ENCODE data around the gene RXRA. TPM values are rescaled to one million over a fixed set of nuclear protein-coding genes. Genes with fewer than 3 reads are reported as not detected.

The RXRA gene
- total and polyA plus RNA-seq, 2 of the 4 experiments (the other 2 are of a cell fraction) = 7.5 to 17.9 TPM

GRCh38 chr9:134329576-134329855 lies 3.3 kb downstream of the RXRA start:
- no peak overlapping the region for H3K23ac ChIP-seq (ENCODE audit: low read depth, low read length)
- 0 out of 2 replicates have a peak overlapping the region, but pooled peaks have one; percentile 28 for H3K14ac ChIP-seq (replicated peaks; ENCODE audit: low read depth, low read length)
- DNase-seq = no peak
- no peak overlapping the region for H3K56ac ChIP-seq (ENCODE audit: extremely low read depth, insufficient read depth, low read length)
- no peak for TF ChIP-seq RAD21 (IDR thresholded peaks at IDR 0.05; ENCODE audit: low read length)
- TF ChIP-seq CTCF (conservative IDR thresholded peaks at IDR 0.05; ENCODE audit: low read depth, low read length) = no peak
- no peak for TF ChIP-seq MXI1 (IDR thresholded peaks at IDR 0.05; ENCODE audit: borderline replicate concordance, low read depth, low read length)
- no peak for TF ChIP-seq FOS (IDR thresholded peaks at IDR 0.05; ENCODE audit: low read depth, low read length)
- no peak for TF ChIP-seq POLR2A (IDR thresholded peaks at IDR 0.05; ENCODE audit: low read depth, low read length)
- no peak for TF ChIP-seq RFX5 (IDR thresholded peaks at IDR 0.05; ENCODE audit: low read depth, low read length)
- no peak for TF ChIP-seq CEBPB (IDR thresholded peaks at IDR 0.05; ENCODE audit: low read depth, low read length)
- TF ChIP-seq BHLHE40 (IDR thresholded peaks at IDR 0.05; ENCODE audit: low read depth, low read length) = no peak
- no peak for TF ChIP-seq ELK1 (IDR thresholded peaks at IDR 0.05; ENCODE audit: borderline replicate concordance, low read depth, low read length)
- no peak for TF ChIP-seq MAFK (IDR thresholded peaks at IDR 0.05; ENCODE audit: low read depth, low read length)
- no peak for TF ChIP-seq RCOR1 (IDR thresholded peaks at IDR 0.05; ENCODE audit: insufficient replicate concordance, low read length)
- no peak overlapping the region for H2AK5ac ChIP-seq (ENCODE audit: low read depth, low read length)
- H3K9ac ChIP-seq (ENCODE audit: low read depth, low read length) = peak overlapping the region; percentile 19; the same call in 1 of the 2 replicates
- intact Hi-C loops (cut with micrococcal nuclease) (loop anchor here (5.0 to 10.0 kb wide), 2 partner anchors 142 to 265 kb away; partner anchors contain the start of gene BRD3), dilution Hi-C loops (cut with HindIII; ENCODE audit: low sequenced_read_pairs, unreplicated experiment) (no loop called here), in situ Hi-C loops (cut with MboI; ENCODE audit: low sequenced_read_pairs) (no loop called here)
- H4K20me1 ChIP-seq (ENCODE audit: insufficient read depth, low read length) = peaks cover 76% of the 10 kb centered on the region
- no peak overlapping the region for H4K8ac ChIP-seq (ENCODE audit: low read depth in 2 of 2, low read length in 2 of 2)
- peaks cover 26% of the 10 kb centered on the region; the same call in 1 of the 2 replicates for H3K9me1 ChIP-seq (ENCODE audit: insufficient read depth, low read length)
- H2BK5ac ChIP-seq (ENCODE audit: low read depth, low read length, poor library complexity, severe bottlenecking) = no peak overlapping the region
- H3K9me3 ChIP-seq (ENCODE audit: control insufficient read depth, insufficient read depth, low read length) = no peaks in the 10 kb centered on the region
- H2AFZ ChIP-seq (replicated peaks; ENCODE audit: low read length, poor library complexity) = no peak overlapping the region
- no peak overlapping the region for H2BK15ac ChIP-seq (ENCODE audit: low read depth, low read length)
- H3K27ac ChIP-seq (ENCODE audit: insufficient read depth, low read length) = peak overlapping the region; percentile 11; the same call in 1 of the 2 replicates
- no peaks in the 10 kb centered on the region for H3K36me3 ChIP-seq (ENCODE audit: control insufficient read depth, insufficient read depth, low read length)
- no peak overlapping the region for H2BK20ac ChIP-seq (ENCODE audit: low read depth, low read length)
- H2BK120ac ChIP-seq (ENCODE audit: low read depth, low read length) = no peak overlapping the region
- ATAC-seq (ENCODE audit: low read depth) = no peak
- peak overlapping the region; percentile 92 for H2AK9ac ChIP-seq (replicated peaks; ENCODE audit: low read depth, low read length, poor library complexity)
- WGBS, 2 experiments (ENCODE audit: extremely low coverage in 2 of 2, insufficient read length in 1 of 2) = 72% methylated on average over 3 of the region's 7 CpGs; no CpG with 5 or more reads in 1 of the 2 experiments
- no TSS peak for BruUV-seq (replicated peaks)
- peaks cover 0 to 73% of the 10 kb centered on the region in 2 experiments; a peak in 3 of 4 replicates for H3K79me1 ChIP-seq (ENCODE audit: low read depth in 1 of 2, low read length in 2 of 2)
- no peak overlapping the region for H4K91ac ChIP-seq (ENCODE audit: insufficient read depth, low read depth, low read length)
- no peak overlapping the region for H4K5ac ChIP-seq (ENCODE audit: low read depth, low read length)
- POLR2A ChIA-PET (ENCODE audit: unreplicated experiment) = no interaction called here
- peak overlapping the region; percentile 87; the same call in 1 of the 2 replicates for H3K4ac ChIP-seq (ENCODE audit: low read depth, low read length)
- CTCF ChIA-PET = no interaction called here
- H3K27me3 ChIP-seq (ENCODE audit: control insufficient read depth, insufficient read depth, low read length) = no peaks in the 10 kb centered on the region
- no peak overlapping the region for H3K18ac ChIP-seq (ENCODE audit: low read depth, low read length)
- peaks cover 51% of the 10 kb centered on the region for H3K4me1 ChIP-seq (ENCODE audit: control insufficient read depth, insufficient read depth, low read length)
- H3K4me2 ChIP-seq (ENCODE audit: low read depth, low read length) = peak overlapping the region; percentile 51; the same call in 1 of the 2 replicates
- H3K4me3 ChIP-seq (ENCODE audit: insufficient read depth, low read depth, low read length) = no peak overlapping the region; the same call in 1 of the 2 replicates
